Kidney epithelial cell (primary cell): ENCODE results near the gene IL18R1. TPM values are rescaled to one million over a fixed set of nuclear protein-coding genes. Genes with fewer than 3 reads are reported as not detected.
"Not testable (repeated sequence)": the region's sequence is repeated elsewhere in the genome, so short reads cannot be mapped to it uniquely, and the experiment has no call there.

Source experiments
- DNase-seq: peaks from one replicate; pipeline ENCODE4 v3.0.0-alpha.2; 2010; ENCODE audit warnings: low read depth
- H3K27me3 ChIP-seq: 2 replicates; pipeline ENCODE4 v1.6.0; 2011; ENCODE audit warnings: low read length; ENCODE audit not compliant: control insufficient read depth, insufficient read depth
- H3K36me3 ChIP-seq: 2 replicates; pipeline ENCODE4 v1.5.1; 2011; ENCODE audit warnings: low read length; ENCODE audit not compliant: control insufficient read depth, insufficient read depth
- H3K4me3 ChIP-seq: 2 replicates; pipeline ENCODE4 v1.5.1; 2011; ENCODE audit warnings: low read depth, mild to moderate bottlenecking, control low read depth, low read length
- CTCF ChIP-seq: IDR thresholded peaks from 2 replicates; pipeline ENCODE4 v1.5.1; 2011; ENCODE audit warnings: mild to moderate bottlenecking, moderate library complexity, low read length, control low read depth, inconsistent platforms; ENCODE audit not compliant: insufficient read depth, poor library complexity, severe bottlenecking
- total RNA-seq: library from RNA; depleted of rRNA; stranded (reverse); fragments of >200 nt; gene quantifications from 2 replicates; pipeline ENCODE4 v1.2.3, GENCODE V29; 2015

The IL18R1 gene
- total RNA-seq, 1 donor from 2014 or later = 5.1 TPM

- DNase-seq = no peak
- Histone ChIP-seq H3K27me3 (no peaks in the 10 kb centered on the region), H3K36me3 (no peaks in the 10 kb centered on the region), H3K4me3 (no peak overlapping the region)
- TF ChIP-seq CTCF = no peak
These were observed 41.6 kb upstream of the IL18R1 start for GRCh38 chr2:102313950-102314349.

GRCh38 chr2:102315921-102316320, 39.7 kb upstream of the IL18R1 start:
- no peaks in the 10 kb centered on the region for H3K36me3 ChIP-seq
- no peak overlapping the region for H3K4me3 ChIP-seq
- TF ChIP-seq CTCF = no peak
- no peaks in the 10 kb centered on the region for H3K27me3 ChIP-seq
- no peak for DNase-seq

GRCh38 chr2:102317715-102318114, 37.9 kb upstream of the IL18R1 start:
- DNase-seq = no peak
- Histone ChIP-seq H3K36me3 (no peaks in the 10 kb centered on the region), H3K4me3 (no peak overlapping the region), H3K27me3 (no peaks in the 10 kb centered on the region)
- no peak for TF ChIP-seq CTCF

GRCh38 chr2:102318437-102318836, 37.2 kb upstream of the IL18R1 start:
- no peak for TF ChIP-seq CTCF
- no peaks in the 10 kb centered on the region for H3K27me3 ChIP-seq
- no peak for DNase-seq
- no peak overlapping the region for H3K4me3 ChIP-seq
- no peaks in the 10 kb centered on the region for H3K36me3 ChIP-seq

- H3K36me3 ChIP-seq = no peaks in the 10 kb centered on the region
- TF ChIP-seq CTCF = no peak
- no peak for DNase-seq
- no peaks in the 10 kb centered on the region for H3K27me3 ChIP-seq
- H3K4me3 ChIP-seq = no peak overlapping the region
These were observed 33.5 kb upstream of the IL18R1 start for GRCh38 chr2:102321941-102322719.

- not testable (repeated sequence) for H3K27me3 ChIP-seq, DNase-seq, H3K36me3 ChIP-seq, H3K4me3 ChIP-seq
These were observed 30.7 kb upstream of the IL18R1 start for GRCh38 chr2:102324914-102325313.
